H1 (cell line): Measurements from ENCODE around the gene PUS7L. TPM values are rescaled to one million over a fixed set of nuclear protein-coding genes. Genes with fewer than 3 reads are reported as not detected.

Experiments used
- CTCF ChIA-PET: fragments of 300-600 bp; sonication (Branson Sonifier 250); formaldehyde crosslinking; loops from one replicate; lab custom pipeline; 2021; ENCODE audit not compliant: partially characterized antibody; lab: Charles Lee
- POLR2A ChIA-PET: fragments of 300-600 bp; sonication (Branson Sonifier 250); formaldehyde crosslinking; loops from one replicate; lab custom pipeline; 2021; ENCODE audit warnings: inconsistent platforms; ENCODE audit not compliant: partially characterized antibody; lab: Charles Lee
- DNase-seq, 2 experiments: peaks; one replicate each; pipeline versions ENCODE4 v3.0.0 to v3.0.0-alpha.2; 2010 to 2022; ENCODE audit warnings: low spot score in 2 of 2, low read depth in 1 of 2, mixed read lengths in 1 of 2
- FAIRE-seq: peaks from 2 replicates; lab custom pipeline; 2011; peaks lifted over from hg19 to GRCh38; lab: Jason Lieb, UNC
- H2AFZ ChIP-seq: 2 replicates; pipeline ENCODE4 v1.8.1; 2012; ENCODE audit warnings: low read length, inconsistent platforms
- H2AK5ac ChIP-seq: 2 replicates; pipeline ENCODE4 v1.6.1; 2013; ENCODE audit warnings: low read depth, low read length
- H2BK120ac ChIP-seq: replicated peaks from 2 replicates; pipeline ENCODE3; 2013; ENCODE audit warnings: low read depth, low read length, inconsistent platforms
- H2BK12ac ChIP-seq: 2 replicates; pipeline ENCODE4 v1.6.1; 2013; ENCODE audit warnings: low read depth, low read length
- H2BK15ac ChIP-seq: 2 replicates; pipeline ENCODE4 v1.6.1; 2013; ENCODE audit warnings: low read length
- H2BK20ac ChIP-seq: 2 replicates; pipeline ENCODE4 v1.6.1; 2013; ENCODE audit warnings: low read length
- H2BK5ac ChIP-seq: 2 replicates; pipeline ENCODE4 v1.6.1; 2013; ENCODE audit warnings: low read depth, low read length
- H3K14ac ChIP-seq: 2 replicates; pipeline ENCODE4 v1.6.1; 2013; ENCODE audit warnings: inconsistent platforms; ENCODE audit not compliant: insufficient read length
- H3K18ac ChIP-seq: 2 replicates; pipeline ENCODE4 v1.6.1; 2013; ENCODE audit warnings: low read length; ENCODE audit errors: extremely low read depth
- H3K23ac ChIP-seq: 2 replicates; pipeline ENCODE4 v1.6.1; 2013; ENCODE audit warnings: inconsistent platforms; ENCODE audit not compliant: insufficient read length
- H3K23me2 ChIP-seq: 2 replicates; pipeline ENCODE4 v1.6.1; 2013; ENCODE audit warnings: low read depth, low read length
- H3K27ac ChIP-seq: 2 replicates; pipeline ENCODE4 v1.6.1; 2011; ENCODE audit warnings: low read depth, low read length, inconsistent platforms
- H3K27me3 ChIP-seq, 4 experiments: replicated peaks in 1 of 4; 1 replicate in 1 of 4; 2 replicates in 3 of 4; pipeline versions ENCODE4 v1.6.1 to v1.8.1; 2011 to 2013; ENCODE audit warnings: low read length in 3 of 4, mild to moderate bottlenecking in 3 of 4, inconsistent platforms in 2 of 4, mixed read lengths in 2 of 4, moderate library complexity in 1 of 4; ENCODE audit not compliant: control insufficient read depth in 3 of 4, insufficient read depth in 3 of 4; ENCODE audit errors: extremely low read depth in 1 of 4
- H3K36me3 ChIP-seq, 4 experiments: 2 replicates each; pipeline versions ENCODE4 v1.6.1 to v1.8.1; 2011 to 2013; ENCODE audit warnings: mild to moderate bottlenecking in 4 of 4, low read length in 3 of 4, moderate library complexity in 2 of 4, control low read depth in 1 of 4, inconsistent platforms in 1 of 4; ENCODE audit not compliant: insufficient read depth in 4 of 4, control insufficient read depth in 2 of 4
- H3K4ac ChIP-seq: replicated peaks from 2 replicates; pipeline ENCODE3; 2013; ENCODE audit warnings: low read length, low read depth, mixed read lengths, inconsistent platforms; ENCODE audit not compliant: insufficient read length
- H3K4me1 ChIP-seq, 4 experiments: replicated peaks in 1 of 4; 1 replicate in 1 of 4; 2 replicates in 3 of 4; pipeline versions ENCODE4 v1.6.1 to v1.8.1; 2011 to 2013; ENCODE audit warnings: low read length in 3 of 4, inconsistent platforms in 2 of 4, mixed read lengths in 1 of 4; ENCODE audit not compliant: insufficient read depth in 4 of 4, control insufficient read depth in 3 of 4
- H3K4me2 ChIP-seq, 2 experiments: 2 replicates each; pipeline versions ENCODE4 v1.6.1 to v1.8.1; 2011 to 2013; ENCODE audit warnings: low read depth in 2 of 2, low read length in 2 of 2, control low read depth in 1 of 2, inconsistent platforms in 1 of 2, mild to moderate bottlenecking in 1 of 2; ENCODE audit not compliant: insufficient read depth in 1 of 2
- H3K4me3 ChIP-seq, 4 experiments: fragments of 200-600, 300-600 bp in 1 of 4; sonication (generic), shearing (Covaris generic), sonication (Bioruptor Twin) in 1 of 4; 2 replicates each; pipeline versions ENCODE4 v1.5.1 to v1.8.1; 2011 to 2016; ENCODE audit warnings: low read length in 4 of 4, low read depth in 3 of 4, control low read depth in 2 of 4, inconsistent platforms in 2 of 4, mild to moderate bottlenecking in 2 of 4, mixed read lengths in 1 of 4, moderate library complexity in 1 of 4; ENCODE audit not compliant: insufficient read depth in 2 of 4; ENCODE audit errors: extremely low read depth in 1 of 4
- H3K56ac ChIP-seq: replicated peaks from 2 replicates; pipeline ENCODE3; 2013; ENCODE audit warnings: low read depth, mild to moderate bottlenecking, mixed read lengths, low read length, inconsistent platforms; ENCODE audit not compliant: insufficient read length
- H3K79me1 ChIP-seq: 2 replicates; pipeline ENCODE4 v1.6.1; 2013; ENCODE audit warnings: low read depth, low read length, control low read depth
- H3K79me2 ChIP-seq, 2 experiments: 2 replicates each; pipeline versions ENCODE4 v1.6.1 to v1.8.1; 2012 to 2013; ENCODE audit warnings: low read length in 2 of 2, mild to moderate bottlenecking in 2 of 2, inconsistent platforms in 1 of 2; ENCODE audit not compliant: insufficient read depth in 2 of 2, control insufficient read depth in 1 of 2
- H3K9ac ChIP-seq, 4 experiments: replicated peaks in 1 of 4; 1 replicate in 1 of 4; 2 replicates in 3 of 4; pipeline versions ENCODE4 v1.6.1 to v1.8.1; 2011 to 2013; ENCODE audit warnings: low read depth in 3 of 4, low read length in 3 of 4, control low read depth in 2 of 4, mild to moderate bottlenecking in 2 of 4, moderate library complexity in 2 of 4, inconsistent platforms in 1 of 4; ENCODE audit errors: extremely low read depth in 1 of 4
- H3K9me3 ChIP-seq, 2 experiments: 2 replicates each; pipeline versions ENCODE4 v1.6.1 to v1.8.1; 2012 to 2013; ENCODE audit warnings: mild to moderate bottlenecking in 2 of 2, moderate library complexity in 2 of 2, control low read depth in 1 of 2, inconsistent platforms in 1 of 2, low read depth in 1 of 2, low read length in 1 of 2, mixed read lengths in 1 of 2; ENCODE audit not compliant: insufficient read depth in 2 of 2
- H4K20me1 ChIP-seq, 2 experiments: replicated peaks in 1 of 2; 2 replicates each; pipeline versions ENCODE3 to v1.8.1; 2011 to 2013; ENCODE audit warnings: inconsistent platforms in 2 of 2, low read length in 2 of 2, mild to moderate bottlenecking in 1 of 2; ENCODE audit not compliant: insufficient read depth in 2 of 2, control insufficient read depth in 1 of 2
- H4K5ac ChIP-seq: 2 replicates; pipeline ENCODE4 v1.6.1; 2013; ENCODE audit warnings: low read length, low read depth, mixed read lengths, inconsistent platforms; ENCODE audit not compliant: insufficient read length
- H4K8ac ChIP-seq: 2 replicates; pipeline ENCODE4 v1.8.0; 2013; ENCODE audit warnings: mild to moderate bottlenecking, moderate library complexity, low read length, inconsistent platforms; ENCODE audit not compliant: insufficient read depth; ENCODE audit errors: extremely low read depth
- H4K91ac ChIP-seq: replicated peaks from 2 replicates; pipeline ENCODE3; 2013; ENCODE audit warnings: low read length, mixed read lengths, inconsistent platforms; ENCODE audit not compliant: insufficient read length
- BCL11A ChIP-seq, 2 experiments: IDR thresholded peaks; one replicate each; pipeline ENCODE4 v1.6.1; 2011; ENCODE audit warnings: low read depth in 2 of 2, low read length in 2 of 2, mild to moderate bottlenecking in 2 of 2
- CHD2 ChIP-seq: IDR thresholded peaks from 2 replicates; pipeline ENCODE4 v1.6.1; 2012; ENCODE audit warnings: low read length, improper control_type of control experiment
- EP300 ChIP-seq, 2 experiments: IDR thresholded peaks; 1 replicate in 1 of 2; 2 replicates in 1 of 2; pipeline ENCODE4 v1.6.1; 2011 to 2012; ENCODE audit warnings: low read depth in 2 of 2, low read length in 2 of 2, mild to moderate bottlenecking in 2 of 2, borderline replicate concordance in 1 of 2, inconsistent platforms in 1 of 2, moderate library complexity in 1 of 2
- JUND ChIP-seq: IDR thresholded peaks from 2 replicates; pipeline ENCODE4 v1.6.1; 2011; ENCODE audit warnings: mild to moderate bottlenecking, improper control_type of control experiment, low read length
- KDM1A ChIP-seq: fragments of 200-600, 300-600 bp; sonication (generic); IDR thresholded peaks from 2 replicates; pipeline ENCODE4 v1.7.1; 2016; ENCODE audit warnings: mild to moderate bottlenecking, low read length, borderline replicate concordance
- POLR2AphosphoS5 ChIP-seq: IDR thresholded peaks from 2 replicates; pipeline ENCODE4 v1.6.1; 2011; ENCODE audit warnings: low read depth, low read length
- SP2 ChIP-seq: IDR thresholded peaks from 2 replicates; pipeline ENCODE4 v1.6.1; 2012; ENCODE audit warnings: mild to moderate bottlenecking, low read length, inconsistent platforms
- TAF1 ChIP-seq: IDR thresholded peaks from 2 replicates; pipeline ENCODE4 v1.6.1; 2011; ENCODE audit warnings: mild to moderate bottlenecking, low read depth, low read length
- TCF12 ChIP-seq: IDR thresholded peaks from 2 replicates; pipeline ENCODE4 v1.6.1; 2011; ENCODE audit warnings: low read depth, mild to moderate bottlenecking, low read length
- polyA plus RNA-seq, 7 experiments: library from polyadenylated mRNA; depleted of rRNA in 3 of 7; stranded (reverse) in 5 of 7; unstranded in 2 of 7; fragments of >200 nt in 5 of 7; fragments of 200-250 nt in 2 of 7; gene quantifications; 1 replicate in 5 of 7; 2 replicates in 1 of 7; 4 replicates in 1 of 7; pipeline versions ENCODE4 v1.2.1 to v1.2.3, GENCODE V29; 2011 to 2013; ENCODE audit warnings: missing spikeins in 2 of 7, mixed read lengths in 2 of 7
- total RNA-seq: library from RNA; stranded (reverse); fragmentation: NEBNext Ultra II Directional; extraction: Animal tissue kit (Norgen Biotek cat#: 25700); gene quantifications from 2 replicates; pipeline ENCODE4 v1.2.1, GENCODE V29; 2021
- TF ChIP-seq, protein P1 (sequence below), 3 experiments: IDR thresholded peaks; 1 replicate in 2 of 3; 2 replicates in 1 of 3; pipeline versions ENCODE4 v1.5.1 to v1.6.1; 2011; ENCODE audit warnings: low read length in 3 of 3, mild to moderate bottlenecking in 3 of 3, inconsistent platforms in 2 of 3, low read depth in 1 of 3, moderate library complexity in 1 of 3; ENCODE audit not compliant: insufficient read depth in 1 of 3; ENCODE audit errors: control extremely low read depth in 1 of 3
- TF ChIP-seq, protein P2 (sequence below): IDR thresholded peaks from 2 replicates; pipeline ENCODE4 v1.6.1; 2011; ENCODE audit warnings: low read depth, mild to moderate bottlenecking, low read length; ENCODE audit not compliant: insufficient read depth

The PUS7L gene
- total and polyA plus RNA-seq, 2 of the 8 experiments (the other 6 are each of a cell fraction or from before 2014, with no cell fraction given), result 3.6 to 26.8 TPM

DNA sequence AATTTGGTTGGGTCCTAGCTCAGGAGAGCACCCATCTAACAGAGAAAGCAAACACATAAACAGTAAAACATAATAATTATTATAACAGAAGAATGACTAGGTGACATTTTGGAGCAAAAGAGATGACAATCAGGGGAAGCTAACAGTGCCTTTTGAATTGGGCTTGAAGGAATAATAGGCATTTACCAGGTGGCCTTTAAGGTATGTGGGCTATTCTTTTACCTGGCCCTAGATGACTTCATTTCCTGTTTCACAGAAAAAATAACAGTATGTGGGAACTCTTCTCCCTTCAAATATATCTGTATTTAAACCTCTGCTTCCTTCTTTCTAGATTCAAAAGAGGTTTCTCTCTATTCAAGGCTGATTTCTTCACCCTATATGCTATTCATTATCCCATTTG is 4.0 kb upstream of the PUS7L start:
- peak overlapping the region; percentile 6 for H4K5ac ChIP-seq
- H2AK5ac ChIP-seq, result no peak overlapping the region
- no peak overlapping the region; the same call in 1 of the 2 replicates for H2BK5ac ChIP-seq
- H3K4me1 ChIP-seq, result peaks cover 0 to 15% (median 6%) of the 10 kb centered on the region in 4 experiments; a peak in 5 of 7 replicates
- DNase-seq (no peak), FAIRE-seq (no peak)
- no peak overlapping the region for H3K23ac ChIP-seq
- no peak overlapping the region for H2BK120ac ChIP-seq
- no peak overlapping the region for H4K8ac ChIP-seq
- H2AFZ ChIP-seq, result no peak overlapping the region
- H4K20me1 ChIP-seq, result no peaks in the 10 kb centered on the region
- no peaks in the 10 kb centered on the region; the same call in 1 of the 2 replicates for H3K23me2 ChIP-seq
- no peaks in the 10 kb centered on the region for H3K9me3 ChIP-seq
- no peak overlapping the region; the same call in 1 of the 2 replicates for H2BK12ac ChIP-seq
- ChIA-PET CTCF (interaction anchor here (1.1 to 3.1 kb wide), 4 partner anchors 9 to 120 kb away, joined by 3 to 15 read pairs (median 5); no protein-coding TSS in a partner anchor), POLR2A (interaction anchor here (1.1 to 2.1 kb wide), 2 partner anchors 15 to 30 kb away, joined by 3 to 4 read pairs; no protein-coding TSS in a partner anchor)
- peak overlapping the region in 1 of 2 experiments; percentile 37; a peak in 2 of 4 replicates for H3K4me2 ChIP-seq
- no peak overlapping the region; a peak in 1 of 7 replicates for H3K9ac ChIP-seq
- peaks cover 0 to 5% of the 10 kb centered on the region in 2 experiments; a peak in 1 of 4 replicates for H3K79me2 ChIP-seq
- H3K14ac ChIP-seq, result no peak overlapping the region
- no peaks in the 10 kb centered on the region for H3K79me1 ChIP-seq
- H3K18ac ChIP-seq, result no peak overlapping the region
- no peaks in the 10 kb centered on the region for H3K36me3 ChIP-seq
- peak overlapping the region; percentile 41; the same call in 1 of the 2 replicates for H3K27ac ChIP-seq
- H2BK15ac ChIP-seq, result no peak overlapping the region
- H2BK20ac ChIP-seq, result no peak overlapping the region
- no peak overlapping the region for H3K4ac ChIP-seq
- peak overlapping the region in 1 of 4 experiments; percentile 9; a peak in 1 of 8 replicates for H3K4me3 ChIP-seq
- H4K91ac ChIP-seq, result no peak overlapping the region
- H3K27me3 ChIP-seq, result no peaks in the 10 kb centered on the region
- no peak overlapping the region for H3K56ac ChIP-seq
- no peak for TF ChIP-seq BCL11A (IDR thresholded peaks at IDR 0.05; ENCODE audit: low read depth in 2 of 2, low read length in 2 of 2)
- no peak for TF ChIP-seq TAF1
- no peak for TF ChIP-seq CHD2
- no peak for TF ChIP-seq SP2
- TF ChIP-seq JUND, result peak; percentile 20; the same call in 1 of the 2 replicates
- TF ChIP-seq, protein P1, sequence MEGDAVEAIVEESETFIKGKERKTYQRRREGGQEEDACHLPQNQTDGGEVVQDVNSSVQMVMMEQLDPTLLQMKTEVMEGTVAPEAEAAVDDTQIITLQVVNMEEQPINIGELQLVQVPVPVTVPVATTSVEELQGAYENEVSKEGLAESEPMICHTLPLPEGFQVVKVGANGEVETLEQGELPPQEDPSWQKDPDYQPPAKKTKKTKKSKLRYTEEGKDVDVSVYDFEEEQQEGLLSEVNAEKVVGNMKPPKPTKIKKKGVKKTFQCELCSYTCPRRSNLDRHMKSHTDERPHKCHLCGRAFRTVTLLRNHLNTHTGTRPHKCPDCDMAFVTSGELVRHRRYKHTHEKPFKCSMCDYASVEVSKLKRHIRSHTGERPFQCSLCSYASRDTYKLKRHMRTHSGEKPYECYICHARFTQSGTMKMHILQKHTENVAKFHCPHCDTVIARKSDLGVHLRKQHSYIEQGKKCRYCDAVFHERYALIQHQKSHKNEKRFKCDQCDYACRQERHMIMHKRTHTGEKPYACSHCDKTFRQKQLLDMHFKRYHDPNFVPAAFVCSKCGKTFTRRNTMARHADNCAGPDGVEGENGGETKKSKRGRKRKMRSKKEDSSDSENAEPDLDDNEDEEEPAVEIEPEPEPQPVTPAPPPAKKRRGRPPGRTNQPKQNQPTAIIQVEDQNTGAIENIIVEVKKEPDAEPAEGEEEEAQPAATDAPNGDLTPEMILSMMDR (IDR thresholded peaks at IDR 0.05; ENCODE audit: control extremely low read depth in 1 of 3, insufficient read depth in 1 of 3, low read depth in 1 of 3, low read length in 3 of 3), result no peak
- no peak for TF ChIP-seq KDM1A
- no peak for TF ChIP-seq EP300 (IDR thresholded peaks at IDR 0.05; ENCODE audit: borderline replicate concordance in 1 of 2, low read depth in 2 of 2, low read length in 2 of 2)
- 0 out of 2 replicates have a peak, but pooled peaks have one; percentile 25 for TF ChIP-seq TCF12
- TF ChIP-seq POLR2AphosphoS5, result no peak
- TF ChIP-seq, protein P2, sequence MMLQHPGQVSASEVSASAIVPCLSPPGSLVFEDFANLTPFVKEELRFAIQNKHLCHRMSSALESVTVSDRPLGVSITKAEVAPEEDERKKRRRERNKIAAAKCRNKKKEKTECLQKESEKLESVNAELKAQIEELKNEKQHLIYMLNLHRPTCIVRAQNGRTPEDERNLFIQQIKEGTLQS, result no peak
